Naive thymus-derived CD8-positive, alpha-beta T cell (primary cell): ENCODE data around the gene KDM2B. TPM values are rescaled to one million over a fixed set of nuclear protein-coding genes. Genes with fewer than 3 reads are reported as not detected.
A peak's percentile ranks its signal among the peaks of the same experiment; 100 is the strongest.

Experiments used
- ATAC-seq, 2 donors: fragments of 150-1000 bp; cut with Tn5 transposase in 1 of 2; sonication (Bioruptor Pico), chemical (Tn5 transposase) in 1 of 2; 1 replicate in 1 of 2; 2 replicates in 1 of 2; pipeline ENCODE4 v1.10.0; 2021; ENCODE audit warnings: mild to moderate bottlenecking in 2 of 2, moderate library complexity in 2 of 2
- POLR2A ChIA-PET: fragments of 350-600 bp; sonication (Branson Sonifier 250); formaldehyde crosslinking; loops from one replicate; lab custom pipeline; 2021; ENCODE audit warnings: antibody characterized with exemption; lab: Charles Lee
- DNase-seq, 10 donors: peaks; one replicate each; pipeline versions ENCODE4 v3.0.0 to v3.0.0-alpha.2; 2020 to 2022
- H3K27ac Mint-ChIP-seq, 10 donors: one replicate each; pipeline ENCODE4 v1.8.0; 2020 to 2022; ENCODE audit warnings: mild to moderate bottlenecking in 10 of 10, mixed read lengths in 10 of 10, moderate library complexity in 4 of 10, inconsistent platforms in 1 of 10
- H3K27me3 Mint-ChIP-seq, 5 donors: one replicate each; pipeline ENCODE4 v1.8.0; 2021 to 2022; ENCODE audit warnings: mixed read lengths in 5 of 5
- H3K36me3 Mint-ChIP-seq, 3 donors: one replicate each; pipeline ENCODE4 v1.8.0; 2020 to 2022; ENCODE audit warnings: mixed read lengths in 3 of 3, mild to moderate bottlenecking in 2 of 3, inconsistent platforms in 1 of 3
- H3K4me1 Mint-ChIP-seq, 4 donors: one replicate each; pipeline ENCODE4 v1.8.0; 2021 to 2022; ENCODE audit warnings: mixed read lengths in 4 of 4
- H3K4me3 Mint-ChIP-seq, 10 donors: one replicate each; pipeline ENCODE4 v1.8.0; 2020 to 2022; ENCODE audit warnings: mild to moderate bottlenecking in 10 of 10, mixed read lengths in 10 of 10, moderate library complexity in 6 of 10, inconsistent platforms in 1 of 10
- H3K9me3 Mint-ChIP-seq, 9 donors: one replicate each; pipeline ENCODE4 v1.8.0; 2020 to 2022; ENCODE audit warnings: mixed read lengths in 9 of 9, mild to moderate bottlenecking in 3 of 9, inconsistent platforms in 1 of 9, moderate library complexity in 1 of 9
- polyA plus RNA-seq, 3 donors: library from polyadenylated mRNA; unstranded; fragments of 300-500 nt; fragmentation: Illumina TruSeq; gene quantifications; one replicate each; pipeline ENCODE4 v1.2.3, GENCODE V29; 2021
- total RNA-seq, 8 experiments: library from RNA in 2 of 8; stranded (reverse) in 2 of 8; gene quantifications; one replicate each; pipeline ENCODE4 v1.2.3 and lab custom pipeline; 2021 to 2026

KDM2B gene
- total and polyA plus RNA-seq, 5 experiments from 2014 or later: 13.0 to 95.0 (median 19.4) TPM

DNA sequence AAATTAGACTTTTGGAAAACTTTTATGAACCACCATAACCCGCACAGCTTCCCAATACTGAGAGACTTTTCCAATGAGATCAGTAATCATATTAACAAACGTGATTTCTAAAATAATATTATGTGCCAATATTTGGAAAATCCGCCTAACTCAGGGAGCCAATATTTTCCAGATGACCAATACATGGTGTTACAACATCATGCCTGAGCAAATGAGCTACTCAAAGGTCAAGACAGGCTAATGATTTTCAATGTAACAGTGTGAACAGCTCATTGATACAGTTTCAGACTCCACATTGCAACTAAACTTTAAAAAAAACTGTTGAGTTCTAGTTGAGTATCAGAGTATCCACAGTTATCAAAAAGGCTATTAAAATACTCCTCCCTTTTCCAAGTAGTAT lies 134.1 kb downstream of the KDM2B start:
- Mint-ChIP-seq H3K27me3 (no peaks in the 10 kb centered on the region), H3K36me3 (peaks cover 0 to 63% (median 3%) of the 10 kb centered on the region in 3 donors)

DNA sequence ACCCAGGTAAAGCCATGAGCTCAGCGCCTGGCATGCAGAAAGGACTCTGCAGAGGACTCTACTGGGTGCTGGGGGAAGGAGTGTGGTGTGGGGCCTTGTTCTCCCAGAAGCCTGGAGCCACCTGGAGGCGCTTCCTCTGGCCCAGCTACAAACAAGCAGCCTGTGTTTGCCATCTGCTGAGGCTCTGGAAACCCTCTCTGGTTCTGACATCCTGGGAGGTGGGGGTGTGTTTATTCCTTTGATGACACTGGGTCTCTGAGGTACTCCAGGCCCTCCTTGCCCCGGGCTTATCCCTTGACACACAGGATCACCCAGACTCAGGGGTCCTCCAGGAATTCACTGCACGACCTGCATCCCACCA lies 136.0 kb downstream of the KDM2B start:
- Mint-ChIP-seq H3K27me3 (no peaks in the 10 kb centered on the region), H3K4me3 (no peak overlapping the region), H3K4me1 (peaks cover 6 to 21% (median 19%) of the 10 kb centered on the region in 4 donors), H3K27ac (peak overlapping the region in 3 of 10 donors; percentile 54 to 92 (median 55)), H3K36me3 (peaks cover 0 to 68% (median 7%) of the 10 kb centered on the region in 3 donors), H3K9me3 (no peaks in the 10 kb centered on the region)
- DNase-seq (no peak), ATAC-seq (no peak)
- POLR2A ChIA-PET: interaction anchor here (0.6 to 1.9 kb wide), 2 partner anchors 9 to 15 kb away, joined by 3 to 4 read pairs; no protein-coding TSS in a partner anchor

More for the DNA sequence above, 134.1 kb downstream of the KDM2B start:
- Mint-ChIP-seq H3K9me3 (no peaks in the 10 kb centered on the region), H3K4me1 (peaks cover 15 to 26% (median 18%) of the 10 kb centered on the region in 4 donors), H3K4me3 (no peak overlapping the region), H3K27ac (peak overlapping the region in 1 of 10 donors; percentile 75)
- no peak for ATAC-seq
- POLR2A ChIA-PET: interaction anchor here (0.7 kb wide), 1 partner anchor 89 kb away, joined by 4 read pairs; no protein-coding TSS in a partner anchor
- DNase-seq: no peak

DNA sequence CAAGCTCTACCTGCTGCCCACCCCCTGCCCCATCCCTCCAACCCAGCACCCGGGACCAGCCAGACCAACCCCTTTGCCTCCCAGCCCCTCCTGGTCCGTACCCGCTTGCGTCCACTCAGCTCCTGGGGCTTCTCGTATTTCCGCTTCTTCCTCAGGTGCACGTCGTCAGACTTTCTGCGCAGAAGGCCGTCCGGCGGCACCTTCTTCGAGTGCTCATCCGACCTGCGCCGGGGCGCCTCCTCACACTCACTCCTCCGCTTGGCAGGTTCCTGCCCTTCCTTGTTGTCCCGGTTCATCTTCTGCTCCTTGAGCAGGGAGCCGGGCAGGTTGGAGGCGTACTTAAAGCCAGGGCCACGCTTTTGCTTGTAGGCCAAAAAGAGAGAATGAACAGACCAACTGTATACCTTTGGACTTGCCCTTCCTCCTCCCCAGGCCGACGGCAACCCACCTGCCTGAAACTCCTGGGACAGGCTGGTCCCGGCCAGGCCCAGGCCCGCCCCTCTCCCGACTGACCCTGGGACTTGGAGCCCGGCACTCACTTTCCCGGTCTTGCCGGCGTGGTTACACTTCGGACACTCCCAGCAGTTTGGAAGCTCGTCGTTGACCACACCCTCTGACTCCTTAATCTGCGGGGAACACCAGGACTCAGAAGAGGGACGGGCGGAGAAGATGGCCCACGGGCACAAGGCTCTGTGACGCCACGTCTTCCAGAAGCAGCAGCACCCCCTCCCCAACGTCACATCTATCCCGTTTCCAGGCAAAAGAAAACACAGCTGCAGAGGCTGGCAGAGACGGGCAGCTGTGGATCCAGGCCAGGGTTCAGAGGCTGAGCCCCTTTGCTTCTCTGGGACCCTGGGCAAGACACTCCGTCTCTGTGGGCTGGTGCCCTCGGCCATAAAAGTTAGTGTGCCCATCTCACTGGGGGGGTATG lies 136.6 kb downstream of the KDM2B start:
- POLR2A ChIA-PET: interaction anchor here (0.6 to 3.1 kb wide), 3 partner anchors 8 to 44 kb away, joined by 3 to 10 read pairs (median 4); partner anchors contain the start of gene RNF34
- Mint-ChIP-seq H3K36me3 (peaks cover 0 to 68% (median 10%) of the 10 kb centered on the region in 3 donors), H3K4me3 (no peak overlapping the region), H3K9me3 (no peaks in the 10 kb centered on the region), H3K27ac (peak overlapping the region in 4 of 10 donors; percentile 54 to 65 (median 58)), H3K27me3 (no peaks in the 10 kb centered on the region), H3K4me1 (peaks cover 6 to 16% (median 14%) of the 10 kb centered on the region in 4 donors)
- ATAC-seq (no peak), DNase-seq (no peak)

DNA sequence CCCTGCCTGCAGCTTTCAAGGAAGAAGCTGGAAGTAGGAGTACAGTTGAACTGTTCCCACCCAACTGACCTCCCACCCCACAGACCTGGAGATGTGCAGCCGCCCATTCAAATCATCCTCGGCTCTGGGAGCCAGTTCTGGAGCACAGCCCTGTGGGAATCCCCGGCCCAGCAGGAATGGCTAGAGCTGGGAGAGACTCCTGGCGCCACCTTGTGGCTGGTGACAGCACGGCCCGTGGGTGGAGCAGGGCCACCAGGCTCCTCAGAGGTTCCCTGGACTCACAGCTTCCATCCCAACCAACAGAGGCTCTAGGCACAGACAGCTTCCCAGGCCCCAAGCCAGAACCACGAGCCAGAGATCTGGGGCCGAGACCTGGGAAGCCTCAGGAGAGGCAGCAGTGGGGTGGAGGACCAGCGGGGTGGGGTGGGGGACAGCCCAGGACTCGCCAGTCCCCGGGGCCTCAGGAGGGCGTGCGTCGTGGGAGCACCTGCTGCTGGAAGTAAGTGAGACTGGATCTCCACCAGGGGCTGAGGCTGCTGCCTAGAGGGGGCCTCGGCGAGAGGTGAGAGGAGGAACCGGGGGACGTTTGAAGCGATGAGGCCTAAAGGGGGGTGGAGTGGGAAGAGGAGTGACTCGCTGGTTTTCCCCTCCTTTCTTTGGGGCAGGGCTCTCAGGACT lies 137.5 kb downstream of the KDM2B start:
- H3K27me3 Mint-ChIP-seq: no peaks in the 10 kb centered on the region
- peaks cover 0 to 68% (median 10%) of the 10 kb centered on the region in 3 donors for H3K36me3 Mint-ChIP-seq
- no peaks in the 10 kb centered on the region for H3K9me3 Mint-ChIP-seq
- DNase-seq: peak in 9 of 10 donors; percentile 31 to 61 (median 55)
- H3K27ac Mint-ChIP-seq: peak overlapping the region in 4 of 10 donors; percentile 40 to 78 (median 65)
- POLR2A ChIA-PET: interaction anchor here (0.5 to 3.1 kb wide), 5 partner anchors 13 to 87 kb away, joined by 3 to 10 read pairs (median 4); partner anchors contain the start of gene RNF34
- peak; percentile 76 to 89 for ATAC-seq
- no peak overlapping the region for H3K4me3 Mint-ChIP-seq
- peaks cover 2 to 10% (median 7%) of the 10 kb centered on the region in 4 donors for H3K4me1 Mint-ChIP-seq

DNA sequence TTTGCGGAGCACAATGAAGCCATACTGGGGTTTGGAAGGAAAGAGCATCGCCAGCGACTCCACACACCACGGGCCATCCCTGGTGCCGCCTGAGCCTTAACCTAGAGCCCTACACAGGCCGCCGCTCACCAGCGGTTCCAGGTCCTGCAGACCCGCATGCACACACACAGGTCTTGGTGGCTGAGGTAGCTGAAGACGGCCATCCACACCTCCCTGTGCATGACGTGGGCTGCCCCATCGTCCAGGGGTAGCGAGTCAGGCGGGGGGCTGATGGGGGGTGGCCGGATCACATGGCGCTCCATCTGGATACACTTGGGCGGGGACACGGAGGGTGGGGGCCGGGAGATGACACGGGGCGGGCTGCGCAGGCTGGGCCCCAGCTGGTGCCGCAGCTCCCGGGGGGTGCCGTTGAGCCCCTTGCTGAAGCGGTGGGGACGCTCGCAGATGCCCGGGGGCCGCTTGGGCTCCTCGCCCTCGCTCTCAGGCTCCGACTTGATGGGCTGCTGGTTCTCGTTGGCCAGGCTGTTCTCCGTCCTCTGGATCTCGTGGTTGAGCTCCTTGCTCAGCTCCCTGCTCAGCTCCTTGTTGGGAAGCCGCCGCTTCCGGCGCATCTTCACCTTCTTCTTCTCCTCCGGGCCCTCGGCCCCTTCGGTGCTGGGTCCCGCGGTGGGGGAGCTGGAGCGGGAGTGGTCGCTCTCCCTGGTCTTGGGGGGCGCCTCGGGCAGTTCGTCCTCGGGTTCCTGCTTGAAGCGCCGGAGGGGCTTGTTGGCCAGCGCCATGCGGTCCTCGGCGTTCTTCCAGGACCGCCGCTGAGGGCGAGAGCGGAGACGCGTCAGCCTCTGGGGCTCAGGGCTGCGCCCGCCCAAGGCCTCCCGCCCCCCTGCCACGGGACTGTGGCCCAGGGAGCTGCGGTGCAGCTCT lies 138.5 kb downstream of the KDM2B start:
- no peak for DNase-seq
- Mint-ChIP-seq H3K27ac (peak overlapping the region in 2 of 10 donors; percentile 22 to 70), H3K4me1 (peaks cover 1 to 10% (median 6%) of the 10 kb centered on the region in 4 donors), H3K4me3 (no peak overlapping the region), H3K36me3 (peaks cover 0 to 77% (median 10%) of the 10 kb centered on the region in 3 donors), H3K9me3 (no peaks in the 10 kb centered on the region), H3K27me3 (no peaks in the 10 kb centered on the region)
- no peak for ATAC-seq
- POLR2A ChIA-PET: interaction anchor here (0.5 to 3.1 kb wide), 5 partner anchors 11 to 88 kb away, joined by 3 to 10 read pairs (median 3); partner anchors contain the start of gene RNF34

DNA sequence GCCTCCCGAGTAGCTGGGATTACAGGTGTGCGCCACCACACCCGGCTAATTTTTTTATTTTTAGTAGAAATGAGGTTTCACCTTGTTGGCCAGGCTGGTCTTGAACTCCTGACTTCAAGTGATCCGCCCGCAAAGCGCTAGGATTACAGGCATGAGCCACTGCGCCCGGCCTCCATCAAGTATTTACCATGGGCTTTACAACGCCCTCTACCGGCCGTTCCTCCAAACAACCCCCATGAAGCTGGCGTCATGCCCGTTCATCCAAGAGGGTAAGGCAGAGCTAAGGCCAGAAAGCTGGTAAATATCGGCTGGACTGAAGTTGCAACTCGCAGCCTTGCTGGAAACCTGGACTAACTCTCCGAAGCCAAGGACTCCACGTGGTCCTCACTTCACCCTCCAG lies 139.3 kb downstream of the KDM2B start:
- no peak overlapping the region for H3K4me3 Mint-ChIP-seq
- no peaks in the 10 kb centered on the region for H3K27me3 Mint-ChIP-seq
- H3K9me3 Mint-ChIP-seq: peaks cover 0 to 4% (median 0%) of the 10 kb centered on the region in 9 donors
- H3K27ac Mint-ChIP-seq: peak overlapping the region in 2 of 10 donors; percentile 5 to 53
- POLR2A ChIA-PET: interaction anchor here (1.2 to 3.1 kb wide), 2 partner anchors 10 to 41 kb away, joined by 3 to 10 read pairs; partner anchors contain the start of gene RNF34
- H3K36me3 Mint-ChIP-seq: peaks cover 7 to 77% (median 17%) of the 10 kb centered on the region in 3 donors
- ATAC-seq (no peak), DNase-seq (no peak)
- H3K4me1 Mint-ChIP-seq: peaks cover 1 to 10% (median 6%) of the 10 kb centered on the region in 4 donors

DNA sequence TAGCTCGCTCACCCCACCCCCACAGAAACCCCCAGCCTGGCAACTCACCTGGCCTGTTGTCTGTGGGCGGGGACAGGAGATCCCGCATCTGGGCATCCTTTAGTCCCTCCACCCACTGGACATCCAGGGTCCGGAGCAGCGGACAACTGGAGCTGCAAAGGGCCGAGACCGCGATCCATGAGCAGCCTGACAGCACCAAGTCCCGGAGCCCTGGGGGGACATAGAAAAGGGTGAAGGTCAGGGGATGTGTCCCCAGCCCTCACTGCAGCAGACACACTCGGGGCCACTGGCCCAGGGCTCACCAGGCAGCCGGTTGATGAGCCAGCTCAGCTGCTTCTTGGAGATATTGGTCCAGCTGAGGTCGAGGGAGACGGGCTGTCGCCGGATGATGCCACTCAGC lies 140.1 kb downstream of the KDM2B start:
- H3K27ac Mint-ChIP-seq: no peak overlapping the region
- no peak for DNase-seq
- H3K36me3 Mint-ChIP-seq: peaks cover 9 to 80% (median 21%) of the 10 kb centered on the region in 3 donors
- H3K9me3 Mint-ChIP-seq: peaks cover 0 to 5% (median 0%) of the 10 kb centered on the region in 9 donors
- POLR2A ChIA-PET: interaction anchor here (1.2 to 3.1 kb wide), 2 partner anchors 9 to 40 kb away, joined by 3 to 10 read pairs; partner anchors contain the start of gene RNF34
- H3K27me3 Mint-ChIP-seq: no peaks in the 10 kb centered on the region
- peaks cover 1 to 11% (median 5%) of the 10 kb centered on the region in 4 donors for H3K4me1 Mint-ChIP-seq
- no peak for ATAC-seq
- H3K4me3 Mint-ChIP-seq: no peak overlapping the region

DNA sequence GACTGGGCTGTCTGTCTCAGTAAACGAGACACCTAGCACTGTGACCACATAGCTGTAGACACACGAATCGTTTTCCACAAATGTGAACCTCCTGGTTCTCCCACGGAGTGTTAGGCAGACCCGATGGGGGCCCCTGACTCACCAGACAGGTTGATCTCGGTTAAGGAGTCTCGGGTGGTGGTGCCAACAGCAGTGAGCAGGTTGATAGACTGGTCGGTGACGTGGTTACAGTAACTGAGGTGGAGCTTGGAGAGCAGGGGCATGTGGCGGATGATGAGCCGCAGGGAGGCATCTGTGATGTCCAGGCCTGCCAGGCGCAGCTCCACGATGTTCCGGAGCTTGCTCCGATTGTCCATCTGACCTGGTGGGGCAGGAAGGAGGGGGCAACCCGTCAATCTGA lies 141.1 kb downstream of the KDM2B start:
- H3K27me3 Mint-ChIP-seq: no peaks in the 10 kb centered on the region
- no peak for ATAC-seq
- POLR2A ChIA-PET: interaction anchor here (0.7 kb wide), 1 partner anchor 104 kb away, joined by 7 read pairs; no protein-coding TSS in a partner anchor
- peak overlapping the region in 2 of 10 donors; percentile 17 to 40 for H3K27ac Mint-ChIP-seq
- peaks cover 1 to 13% (median 6%) of the 10 kb centered on the region in 4 donors for H3K4me1 Mint-ChIP-seq
- no peak overlapping the region for H3K4me3 Mint-ChIP-seq
- no peak for DNase-seq
- H3K36me3 Mint-ChIP-seq: peaks cover 9 to 83% (median 26%) of the 10 kb centered on the region in 3 donors
- H3K9me3 Mint-ChIP-seq: peaks cover 0 to 5% (median 0%) of the 10 kb centered on the region in 9 donors

DNA sequence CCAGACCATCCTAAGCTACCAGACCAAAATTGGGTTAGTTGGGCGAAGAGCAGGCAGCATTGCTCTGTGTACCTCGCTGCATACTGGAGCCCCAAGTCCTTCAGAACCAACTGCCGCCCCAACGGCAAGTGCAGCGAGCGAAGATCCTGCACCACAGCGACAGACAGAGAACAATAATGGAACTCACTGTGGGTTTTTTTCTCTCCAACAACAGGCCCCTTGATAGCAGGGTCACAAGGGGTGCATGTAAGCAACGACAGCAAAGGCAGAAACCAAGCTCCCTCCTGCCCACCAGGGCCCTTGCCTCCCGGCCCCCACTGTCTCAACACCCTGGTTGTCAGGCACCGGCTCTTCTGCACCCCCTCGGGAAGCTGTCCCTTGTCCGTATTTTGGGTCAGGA lies 141.9 kb downstream of the KDM2B start:
- Mint-ChIP-seq H3K9me3 (peaks cover 0 to 5% (median 0%) of the 10 kb centered on the region in 9 donors), H3K36me3 (peaks cover 9 to 81% (median 26%) of the 10 kb centered on the region in 3 donors), H3K27ac (peak overlapping the region in 3 of 10 donors; percentile 17 to 62 (median 48)), H3K4me3 (no peak overlapping the region), H3K27me3 (no peaks in the 10 kb centered on the region), H3K4me1 (peaks cover under 1 to 12% (median 4%) of the 10 kb centered on the region in 4 donors)
- DNase-seq (no peak), ATAC-seq (no peak)
- POLR2A ChIA-PET: interaction anchor here (0.7 kb wide), 2 partner anchors 27 to 187 kb away, joined by 3 to 4 read pairs; partner anchors contain the start of gene ORAI1

DNA sequence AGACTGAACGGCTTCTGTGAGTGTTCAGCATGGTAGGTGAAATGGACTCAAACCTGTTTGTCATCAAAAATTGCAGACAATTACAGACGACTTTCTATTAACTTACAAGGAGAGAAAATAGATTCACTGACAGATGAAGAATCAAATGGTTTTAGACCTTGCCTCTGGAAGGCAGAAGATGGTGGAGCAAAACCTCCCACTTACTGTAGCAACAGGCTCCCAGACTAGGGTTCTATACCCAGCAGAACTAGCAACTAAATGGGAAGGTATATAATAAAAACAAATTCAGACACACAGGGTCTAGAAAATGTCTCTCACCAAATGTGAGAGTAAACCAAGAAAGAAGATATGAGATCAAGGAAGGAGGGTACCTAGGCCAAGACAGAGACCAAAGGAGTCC lies 144.1 kb downstream of the KDM2B start:
- no peak for ATAC-seq
- Mint-ChIP-seq H3K4me1 (peaks cover 0 to 12% (median 2%) of the 10 kb centered on the region in 4 donors), H3K27ac (peak overlapping the region in 3 of 10 donors; percentile 13 to 57 (median 45)), H3K36me3 (peaks cover 9 to 96% (median 23%) of the 10 kb centered on the region in 3 donors), H3K4me3 (no peak overlapping the region), H3K27me3 (no peaks in the 10 kb centered on the region), H3K9me3 (peaks cover 0 to 5% (median 0%) of the 10 kb centered on the region in 9 donors)
- DNase-seq: no peak
- POLR2A ChIA-PET: no interaction called here
